ENCODE measurements around the gene KCNQ1OT1. TPM values are rescaled to one million over a fixed set of nuclear protein-coding genes. Genes with fewer than 3 reads are reported as not detected.

Gene KCNQ1OT1
- total RNA-seq, 2 donors from 2014 or later: 1.0 to 2.1 TPM

- intact Hi-C loops (cut with DNase I): no loop called here
- no peak for TF ChIP-seq POLR2A (IDR thresholded peaks at IDR 0.05)
- Histone ChIP-seq H3K36me3 (no peaks in the 10 kb centered on the region), H3K4me1 (replicated peaks) (no peaks in the 10 kb centered on the region), H3K9me3 (no peaks in the 10 kb centered on the region), H3K27me3 (replicated peaks; ENCODE audit: insufficient read depth) (no peaks in the 10 kb centered on the region), H3K4me3 (no peak overlapping the region), H3K27ac (no peak overlapping the region)
- no peak for DNase-seq (ENCODE audit: low spot score)
- 95% methylated on average over 7 of the region's 7 CpGs for WGBS
These were observed 15.1 kb upstream of the KCNQ1OT1 start for GRCh38 chr11:2714871-2715270.

- H3K4me1 ChIP-seq (replicated peaks): no peaks in the 10 kb centered on the region
These were observed 14.6 kb upstream of the KCNQ1OT1 start for GRCh38 chr11:2714463-2714800.

GRCh38 chr11:2713661-2714462, 14.1 kb upstream of the KCNQ1OT1 start:
- TF ChIP-seq POLR2AphosphoS5 (IDR thresholded peaks at IDR 0.05): no peak
- no peak for TF ChIP-seq CTCF (IDR thresholded peaks at IDR 0.05)
- TF ChIP-seq POLR2A (IDR thresholded peaks at IDR 0.05): no peak
- 98% methylated on average over 24 of the region's 26 CpGs for WGBS
- no peaks in the 10 kb centered on the region for H3K9me3 ChIP-seq
- intact Hi-C loops (cut with DNase I): no loop called here
- H3K4me3 ChIP-seq: no peak overlapping the region
- H3K4me1 ChIP-seq (replicated peaks): no peaks in the 10 kb centered on the region
- H3K27ac ChIP-seq: no peak overlapping the region
- DNase-seq (ENCODE audit: low spot score): no peak
- H3K27me3 ChIP-seq (replicated peaks; ENCODE audit: insufficient read depth): no peaks in the 10 kb centered on the region
- no peaks in the 10 kb centered on the region for H3K36me3 ChIP-seq

More at GRCh38 chr11:2714463-2714800, 14.6 kb upstream of the KCNQ1OT1 start:
- H3K9me3 ChIP-seq: no peaks in the 10 kb centered on the region
- DNase-seq (ENCODE audit: low spot score): no peak
- H3K27me3 ChIP-seq (replicated peaks; ENCODE audit: insufficient read depth): no peaks in the 10 kb centered on the region
- TF ChIP-seq POLR2A (IDR thresholded peaks at IDR 0.05) (no peak), CTCF (IDR thresholded peaks at IDR 0.05) (no peak)
- H3K36me3 ChIP-seq: no peaks in the 10 kb centered on the region
- no peak overlapping the region for H3K4me3 ChIP-seq
- intact Hi-C loops (cut with DNase I): no loop called here
- 92% methylated on average over 9 of the region's 9 CpGs for WGBS
- no peak overlapping the region for H3K27ac ChIP-seq

GRCh38 chr11:2713094-2713493, 13.3 kb upstream of the KCNQ1OT1 start:
- no peaks in the 10 kb centered on the region for H3K27me3 ChIP-seq (replicated peaks; ENCODE audit: insufficient read depth)
- no peak overlapping the region for H3K27ac ChIP-seq
- no peak for DNase-seq (ENCODE audit: low spot score)
- H3K4me3 ChIP-seq: no peak overlapping the region
- no peaks in the 10 kb centered on the region for H3K9me3 ChIP-seq
- H3K36me3 ChIP-seq: no peaks in the 10 kb centered on the region
- intact Hi-C loops (cut with DNase I): no loop called here
- H3K4me1 ChIP-seq (replicated peaks): no peaks in the 10 kb centered on the region
- TF ChIP-seq CTCF (IDR thresholded peaks at IDR 0.05): no peak
- WGBS: 81% methylated on average over 12 of the region's 12 CpGs

GRCh38 chr11:2711161-2711560, 11.4 kb upstream of the KCNQ1OT1 start:
- Histone ChIP-seq H3K4me1 (replicated peaks) (no peaks in the 10 kb centered on the region), H3K27me3 (replicated peaks; ENCODE audit: insufficient read depth) (no peaks in the 10 kb centered on the region), H3K4me3 (no peak overlapping the region), H3K36me3 (no peaks in the 10 kb centered on the region), H3K27ac (no peak overlapping the region), H3K9me3 (no peaks in the 10 kb centered on the region)
- WGBS: 92% methylated on average over 6 of the region's 6 CpGs
- intact Hi-C loops (cut with DNase I): no loop called here
- no peak for DNase-seq (ENCODE audit: low spot score)
- no peak for TF ChIP-seq CTCF (IDR thresholded peaks at IDR 0.05)
- TF ChIP-seq POLR2AphosphoS5 (IDR thresholded peaks at IDR 0.05): no peak
- TF ChIP-seq POLR2A (IDR thresholded peaks at IDR 0.05): no peak
